UCSD-AML1 (cell line): ENCODE results near the gene FERMT2.

Experiments
- DNase-seq: peaks from one replicate; lab custom pipeline; 2025; ENCODE audit not compliant: unreplicated experiment; lab: John Stamatoyannopoulos, UW

FERMT2 gene

GRCh38 chr14:52827426-52827825, 123.4 kb downstream of the FERMT2 start:
- no peak for DNase-seq

DNA sequence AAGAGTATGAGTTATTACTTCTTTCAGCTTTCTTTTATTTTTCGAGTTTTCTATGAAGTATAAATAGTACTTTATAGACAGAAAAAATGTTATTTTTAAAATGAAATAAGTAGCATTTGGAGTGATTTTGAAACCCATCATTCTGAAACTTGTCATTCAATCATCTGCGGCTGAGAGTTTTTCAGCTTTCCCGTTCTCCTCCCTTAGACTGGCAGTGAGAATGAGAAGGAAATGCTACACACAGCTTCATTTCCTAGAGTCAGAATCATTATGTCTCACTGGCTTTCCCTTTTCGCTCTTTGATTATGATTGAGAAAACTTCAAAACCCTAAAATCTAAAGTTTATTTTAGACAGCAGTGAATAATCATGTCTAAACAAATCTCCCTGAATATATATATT, 125.8 kb downstream of the FERMT2 start:
- no peak for DNase-seq

DNA sequence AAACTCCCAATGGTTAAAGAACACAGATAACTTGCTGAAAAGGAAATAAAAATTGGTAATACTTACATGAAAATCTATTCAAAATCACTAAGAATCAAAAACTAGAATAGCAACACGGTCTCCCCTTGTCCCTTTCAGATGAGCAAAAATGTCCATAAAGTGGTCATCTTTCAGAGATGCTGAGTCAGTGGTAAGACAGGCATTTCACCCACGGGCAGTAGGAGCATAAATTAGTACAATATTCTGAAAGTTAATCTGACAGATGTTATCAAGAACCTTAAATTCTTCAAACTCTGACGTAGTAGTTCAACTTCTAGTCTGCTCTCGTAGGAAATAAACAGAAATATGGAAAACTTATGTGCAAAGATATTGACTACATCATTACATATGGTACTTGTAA, 126.4 kb downstream of the FERMT2 start:
- no peak for DNase-seq

- no peak for DNase-seq
Observed at GRCh38 chr14:52821805-52822250, 129.0 kb downstream of the FERMT2 start.

- no peak for DNase-seq
Observed at GRCh38 chr14:52808101-52808500, 142.7 kb downstream of the FERMT2 start.
